Measurements from ENCODE around the gene PDIA5.

The PDIA5 gene

DNA sequence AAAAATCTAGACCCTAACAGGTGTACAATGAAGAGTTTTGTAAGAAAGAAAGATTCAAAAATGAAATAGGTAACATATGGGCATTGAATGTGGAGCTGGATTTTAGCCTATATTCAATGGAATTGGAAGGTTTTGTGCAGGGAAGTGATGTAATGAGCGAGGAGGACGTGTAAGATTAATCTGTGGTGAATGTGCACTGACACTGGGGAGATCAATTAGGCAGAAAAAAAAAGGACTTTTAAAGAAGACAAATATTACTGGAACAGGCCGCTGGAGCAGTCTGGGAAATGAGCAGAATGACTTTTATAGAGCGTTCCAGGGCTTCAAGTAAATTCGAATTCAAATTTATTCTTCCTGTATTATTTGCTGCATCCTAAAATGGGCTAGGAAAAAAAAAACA lies 55.2 kb downstream of the PDIA5 start:
- DNase-seq, result no peak

DNA sequence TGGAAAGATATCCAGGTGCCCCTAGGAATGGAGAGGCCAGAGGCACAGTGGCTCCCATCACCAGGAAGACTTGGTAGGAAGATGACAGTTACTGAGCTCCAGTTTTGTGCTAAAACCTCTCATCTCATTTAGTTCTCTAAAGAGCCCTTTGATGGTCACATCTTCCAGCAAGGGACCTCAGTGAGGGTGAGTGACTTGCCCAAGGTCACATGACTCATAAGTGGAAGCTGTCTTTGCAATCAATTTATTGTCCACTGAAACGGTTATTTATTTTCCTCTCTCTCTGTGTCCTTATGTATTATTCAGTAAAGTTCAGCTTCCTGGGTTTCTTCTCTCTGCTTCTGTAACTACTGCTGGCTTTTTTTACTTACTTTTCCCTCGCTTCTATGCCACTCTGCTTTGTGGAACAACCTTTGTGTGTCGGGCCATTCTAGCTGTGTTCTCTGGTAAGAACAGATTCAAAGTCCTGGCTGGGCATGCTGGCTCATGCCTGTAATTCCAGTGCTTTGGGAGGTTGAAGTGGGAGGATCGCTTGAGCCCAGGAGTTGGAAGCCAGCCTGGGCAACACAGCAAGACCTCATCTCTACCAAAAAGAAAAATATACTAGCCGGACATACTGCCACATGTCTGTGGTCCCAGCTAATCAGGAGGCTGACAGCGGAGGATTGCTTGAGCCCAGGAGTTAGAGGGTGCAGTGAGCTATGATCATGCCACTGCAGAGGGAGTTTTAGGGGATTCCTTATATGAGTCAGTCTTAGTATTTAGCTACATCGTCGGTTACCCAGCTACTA lies 55.9 kb downstream of the PDIA5 start:
- no peak for DNase-seq

DNA sequence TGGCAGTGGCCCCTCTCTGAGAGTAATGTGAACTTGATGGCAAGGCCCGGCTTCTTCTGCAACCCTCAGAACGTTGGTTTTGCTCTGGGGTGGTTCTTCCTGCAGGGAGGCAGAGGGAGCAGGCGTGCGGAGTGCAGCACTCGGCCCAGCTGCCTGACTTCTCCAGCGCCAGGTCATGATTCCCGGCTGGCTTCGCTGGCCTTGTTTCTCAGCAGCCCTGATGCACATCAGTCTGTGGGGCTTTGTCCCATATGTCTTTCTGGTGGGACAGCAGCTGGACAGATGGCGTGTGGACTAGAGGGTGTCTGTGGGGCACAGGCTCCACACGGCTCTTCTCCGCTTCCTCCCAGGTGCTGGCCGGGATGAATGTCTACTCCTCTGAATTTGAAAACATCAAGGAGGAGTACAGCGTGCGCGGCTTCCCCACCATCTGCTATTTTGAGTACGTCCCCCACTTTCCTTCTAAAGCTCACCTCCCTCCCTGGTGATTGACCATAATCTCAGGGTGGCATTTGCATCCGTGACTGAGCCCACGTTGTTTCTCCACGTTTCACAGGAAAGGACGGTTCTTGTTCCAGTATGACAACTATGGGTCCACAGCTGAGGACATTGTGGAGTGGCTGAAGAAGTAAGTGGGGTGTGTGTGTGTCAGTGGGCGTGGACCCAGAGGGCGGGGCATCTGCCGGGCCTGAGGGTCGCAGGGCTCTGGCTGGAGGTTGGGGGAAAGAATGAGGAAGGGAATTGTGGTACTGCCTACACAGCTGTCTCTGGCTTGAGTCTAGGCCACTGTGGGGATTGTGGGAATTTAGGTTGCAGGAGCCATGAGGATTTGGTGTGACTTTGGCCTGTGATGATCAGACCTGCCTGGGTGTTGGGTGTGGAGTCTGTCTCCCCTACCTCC lies 57.1 kb downstream of the PDIA5 start:
- DNase-seq, result no peak

DNA sequence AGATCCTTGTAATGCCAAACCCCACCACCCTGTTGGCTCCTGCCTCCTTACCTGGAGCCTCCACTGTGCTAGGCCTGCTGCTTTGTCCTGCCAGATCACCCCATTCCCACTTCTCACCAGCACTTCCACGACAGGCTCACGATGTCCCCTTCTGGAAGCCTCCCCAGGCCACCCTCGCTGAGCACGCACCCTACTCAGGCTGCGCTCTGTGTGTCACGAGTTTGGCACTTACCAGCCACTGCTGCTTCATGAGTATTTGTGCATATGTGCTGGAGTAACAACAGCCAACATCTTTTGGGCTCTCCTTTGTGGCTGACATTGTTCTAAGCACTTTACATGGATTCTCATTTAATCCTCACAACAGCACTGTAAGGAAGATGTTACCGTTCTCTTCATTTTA lies 58.1 kb downstream of the PDIA5 start:
- no peak for DNase-seq

DNA sequence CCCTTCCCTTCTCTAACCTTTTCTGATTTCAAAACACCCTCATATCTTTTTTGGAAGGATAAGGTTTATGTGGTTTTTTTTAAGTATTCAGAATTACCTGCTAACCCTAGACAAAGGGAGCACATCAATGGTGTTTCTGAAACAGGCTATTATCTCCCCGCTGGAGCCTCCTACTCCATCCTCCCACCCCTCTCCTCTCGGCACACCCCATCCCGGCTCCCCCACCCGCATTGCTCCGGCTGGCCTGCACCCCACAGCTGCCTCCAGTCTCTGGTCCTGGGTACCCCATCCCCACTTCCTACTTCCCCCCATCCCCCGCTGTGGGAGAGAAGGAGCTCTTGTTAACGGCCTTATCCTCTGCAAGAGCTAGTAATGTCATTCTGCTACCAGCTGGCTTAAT lies 59.2 kb downstream of the PDIA5 start:
- DNase-seq, result no peak

DNA sequence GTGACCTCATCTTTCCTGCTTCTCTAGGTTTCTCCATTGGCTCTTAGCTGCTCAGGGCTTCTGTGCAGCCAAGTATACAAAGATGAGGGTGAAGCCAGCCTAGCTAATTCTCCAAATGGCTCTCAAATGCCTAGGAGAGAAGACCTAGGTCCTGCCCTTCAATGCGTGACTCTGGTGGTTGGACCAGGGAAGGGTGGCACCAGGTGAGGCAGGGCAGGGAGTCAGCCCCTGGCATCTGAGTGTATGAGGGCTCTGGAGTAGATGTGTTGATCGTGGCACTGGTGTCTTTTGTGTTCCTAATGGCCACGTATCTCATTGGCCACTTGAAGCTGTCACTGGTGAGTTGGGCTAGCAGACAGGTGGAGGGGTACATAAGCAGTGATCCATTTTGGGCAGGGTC lies 59.8 kb downstream of the PDIA5 start:
- no peak for DNase-seq

DNA sequence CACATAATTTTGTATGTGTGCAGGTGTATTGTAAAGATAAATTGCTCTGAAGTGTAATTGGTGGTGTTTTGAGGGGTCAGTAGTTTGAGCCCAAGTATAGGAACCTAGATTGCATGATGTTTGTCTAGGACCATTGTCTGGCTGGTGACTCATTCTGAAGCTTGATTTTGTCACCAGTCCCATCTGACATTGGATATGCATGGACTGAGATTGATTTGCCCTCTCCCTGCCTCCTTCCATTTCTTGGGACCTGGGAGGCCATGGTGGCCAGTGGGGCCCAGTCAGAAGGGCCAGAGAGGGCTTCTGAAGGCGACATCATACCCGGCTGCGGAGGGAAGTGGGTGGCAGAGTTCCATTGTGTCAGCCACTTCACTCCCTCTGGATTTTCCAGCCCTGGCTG lies 62.3 kb downstream of the PDIA5 start:
- DNase-seq, result no peak

DNA sequence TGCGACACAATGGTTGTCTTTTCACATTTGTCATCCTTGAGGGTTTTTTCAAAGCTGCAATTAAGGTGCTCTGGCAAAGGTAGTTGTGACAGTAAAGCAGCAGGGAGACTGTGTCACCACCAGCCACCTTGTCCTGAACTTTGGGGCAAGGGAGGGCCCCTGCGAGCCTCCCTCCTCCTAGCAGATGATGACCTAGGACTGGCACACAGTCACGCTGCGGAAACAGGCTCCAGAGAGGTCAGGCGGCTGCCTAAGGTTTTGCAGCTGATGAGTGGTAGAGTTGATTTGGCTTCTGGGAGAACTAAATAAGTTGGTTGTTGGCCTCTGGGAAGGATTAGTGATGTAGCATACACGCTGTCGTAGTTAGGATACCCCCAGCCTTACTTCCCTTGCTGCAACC lies 62.7 kb downstream of the PDIA5 start:
- DNase-seq, result no peak

DNA sequence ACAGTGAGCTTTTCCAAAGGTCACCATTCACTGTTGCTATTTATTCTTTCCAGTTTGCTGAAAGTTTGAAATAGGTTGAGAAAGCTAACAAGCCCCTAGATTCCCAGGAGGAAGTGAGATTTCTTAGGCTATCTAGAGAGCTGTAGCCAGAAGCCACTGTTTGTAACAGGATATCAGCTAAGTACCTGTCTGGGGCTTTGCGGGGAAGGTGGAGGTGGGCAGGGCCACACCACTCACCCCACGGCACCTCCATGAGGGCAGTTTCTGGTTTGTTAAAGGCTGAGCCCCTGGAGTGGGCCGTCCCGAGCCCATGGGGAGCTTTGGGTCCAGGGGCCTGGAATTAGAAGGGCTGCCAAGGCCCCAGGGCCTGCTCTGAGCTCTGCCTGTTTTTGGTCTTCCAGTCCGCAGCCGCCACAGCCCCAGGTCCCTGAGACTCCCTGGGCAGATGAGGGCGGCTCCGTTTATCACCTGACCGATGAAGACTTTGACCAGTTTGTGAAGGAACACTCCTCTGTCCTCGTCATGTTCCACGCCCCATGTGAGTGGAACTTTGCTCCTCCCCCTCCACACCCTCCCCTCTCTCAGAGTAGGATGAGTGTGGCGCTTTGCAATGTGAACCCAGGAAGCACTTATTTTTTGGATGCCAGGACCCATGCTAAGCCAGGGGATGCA lies 63.4 kb downstream of the PDIA5 start:
- DNase-seq, result no peak

DNA sequence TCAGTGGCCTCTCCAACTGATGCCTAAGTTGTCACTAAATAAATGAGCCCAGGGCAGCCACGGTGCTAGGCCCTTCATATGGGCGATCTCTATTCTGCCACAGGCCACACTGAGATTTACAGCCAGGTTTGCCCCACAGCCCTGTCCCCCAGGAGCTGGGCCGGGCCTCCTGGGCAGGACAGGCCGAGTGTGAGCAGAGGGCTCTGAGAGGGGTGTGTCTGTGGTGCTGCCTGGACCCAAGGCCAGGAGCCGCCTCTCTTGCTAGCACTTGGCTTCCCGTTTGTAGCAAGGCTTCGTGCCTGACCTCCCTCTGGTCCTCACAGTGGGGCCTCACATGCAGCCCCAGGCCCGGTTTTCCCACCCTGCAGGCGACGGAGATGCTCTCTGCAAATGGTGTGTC lies 67.8 kb downstream of the PDIA5 start:
- DNase-seq, result no peak

DNA sequence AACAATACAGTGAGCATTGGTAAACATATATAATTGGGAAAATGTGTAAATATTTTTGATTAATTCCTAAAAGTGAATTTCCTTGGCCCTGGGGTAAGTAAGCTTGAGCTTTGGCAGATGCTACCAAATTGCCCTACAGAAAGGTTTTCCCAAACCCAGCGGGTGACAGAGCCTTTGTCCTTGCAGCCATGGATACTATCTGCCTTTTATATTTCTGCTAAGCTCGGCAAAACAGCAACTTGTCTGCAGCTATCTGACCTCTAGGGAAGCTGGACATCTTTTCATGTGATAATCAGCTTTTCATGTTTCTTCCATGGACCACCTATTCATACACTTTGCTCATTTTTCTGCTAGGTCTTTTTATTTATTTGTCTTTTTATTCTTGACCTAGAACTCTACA lies 70.2 kb downstream of the PDIA5 start:
- DNase-seq, result no peak

DNA sequence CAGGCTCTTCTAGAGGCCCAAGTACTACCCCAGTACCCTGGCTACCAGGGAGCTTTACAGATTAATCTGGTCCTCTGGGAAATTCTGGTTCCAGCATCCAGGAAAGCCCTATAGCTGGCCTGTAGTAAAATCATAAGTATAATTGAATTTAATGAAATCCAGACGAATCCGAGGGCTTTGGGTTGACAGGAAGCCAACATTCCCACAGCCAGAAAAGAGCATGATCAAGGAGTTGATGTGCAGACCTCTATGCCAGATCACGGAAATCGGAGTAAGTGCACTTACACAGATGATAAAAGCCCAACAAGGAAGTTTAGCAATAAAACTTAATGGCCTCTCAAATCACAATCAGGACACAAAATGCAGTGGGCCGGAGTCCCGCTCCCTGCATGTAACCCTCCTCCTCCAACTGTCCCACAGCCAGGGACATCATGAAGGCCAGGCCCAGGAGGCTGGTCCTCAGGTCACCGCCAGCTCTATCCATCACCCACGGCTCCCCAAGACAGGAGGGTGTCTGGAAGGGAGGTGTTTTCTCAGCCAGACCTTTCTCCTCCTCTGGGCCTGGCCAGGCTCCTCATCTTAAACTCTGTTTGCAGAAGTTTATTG lies 72.1 kb downstream of the PDIA5 start:
- DNase-seq, result no peak

DNA sequence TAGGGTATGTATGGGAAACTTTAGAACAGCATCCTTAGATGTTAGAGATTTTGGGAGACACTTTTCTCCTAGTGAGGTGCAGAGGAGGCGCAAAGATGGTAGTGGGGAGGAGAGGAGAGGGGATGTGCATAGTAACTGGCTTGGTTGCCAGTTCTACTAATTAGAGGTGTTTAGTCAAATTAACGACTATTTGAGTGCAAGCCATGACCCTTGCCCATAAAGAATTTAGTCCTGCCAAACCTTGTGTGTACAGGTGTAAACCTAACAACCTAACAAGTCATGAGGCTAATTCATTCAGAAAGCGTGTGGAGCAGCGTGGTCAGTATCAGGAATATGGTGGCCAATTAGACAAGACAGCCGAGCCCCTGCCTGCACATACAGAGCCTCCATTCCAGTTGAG lies 72.7 kb downstream of the PDIA5 start:
- DNase-seq, result no peak

DNA sequence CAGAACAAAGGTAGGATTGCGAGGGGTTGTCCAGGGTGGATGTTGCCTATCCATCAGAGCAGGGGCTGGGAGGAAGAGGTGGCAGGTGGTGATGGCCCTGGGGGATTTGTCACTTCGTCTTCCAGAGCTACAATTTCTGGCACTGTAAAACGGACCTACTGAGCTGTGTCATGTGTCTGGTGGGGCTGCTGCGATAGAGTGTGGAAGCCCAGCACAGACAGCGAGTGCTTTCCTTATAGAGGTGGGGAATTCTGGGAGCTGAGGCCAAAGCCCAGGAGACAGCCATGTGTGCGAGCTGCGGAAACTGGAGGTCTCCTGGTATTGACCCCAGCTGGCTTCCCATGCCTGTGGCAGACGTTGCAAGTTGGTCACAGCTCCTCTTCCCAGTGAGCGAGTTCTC lies 73.7 kb downstream of the PDIA5 start:
- no peak for DNase-seq

DNA sequence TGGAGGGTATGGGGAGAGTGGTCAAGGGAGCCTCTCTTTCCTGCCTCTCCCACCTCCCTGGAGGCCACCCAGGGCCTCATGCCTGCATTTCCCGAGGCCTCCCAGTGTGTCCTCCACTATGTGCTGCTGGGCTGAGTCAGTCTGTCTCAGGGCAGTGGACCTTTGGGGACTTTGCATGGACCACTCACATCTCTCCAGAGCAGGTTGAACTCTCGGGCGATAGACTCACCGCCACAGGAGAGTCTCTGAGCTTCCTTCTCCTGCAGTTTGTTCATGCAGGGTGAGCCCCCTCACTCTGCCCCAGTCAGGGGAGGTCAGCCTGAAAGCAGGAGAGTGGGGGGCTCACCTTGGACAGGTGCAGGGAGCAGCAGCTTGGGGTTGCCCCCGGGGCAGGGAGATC lies 74.5 kb downstream of the PDIA5 start:
- DNase-seq, result no peak

DNA sequence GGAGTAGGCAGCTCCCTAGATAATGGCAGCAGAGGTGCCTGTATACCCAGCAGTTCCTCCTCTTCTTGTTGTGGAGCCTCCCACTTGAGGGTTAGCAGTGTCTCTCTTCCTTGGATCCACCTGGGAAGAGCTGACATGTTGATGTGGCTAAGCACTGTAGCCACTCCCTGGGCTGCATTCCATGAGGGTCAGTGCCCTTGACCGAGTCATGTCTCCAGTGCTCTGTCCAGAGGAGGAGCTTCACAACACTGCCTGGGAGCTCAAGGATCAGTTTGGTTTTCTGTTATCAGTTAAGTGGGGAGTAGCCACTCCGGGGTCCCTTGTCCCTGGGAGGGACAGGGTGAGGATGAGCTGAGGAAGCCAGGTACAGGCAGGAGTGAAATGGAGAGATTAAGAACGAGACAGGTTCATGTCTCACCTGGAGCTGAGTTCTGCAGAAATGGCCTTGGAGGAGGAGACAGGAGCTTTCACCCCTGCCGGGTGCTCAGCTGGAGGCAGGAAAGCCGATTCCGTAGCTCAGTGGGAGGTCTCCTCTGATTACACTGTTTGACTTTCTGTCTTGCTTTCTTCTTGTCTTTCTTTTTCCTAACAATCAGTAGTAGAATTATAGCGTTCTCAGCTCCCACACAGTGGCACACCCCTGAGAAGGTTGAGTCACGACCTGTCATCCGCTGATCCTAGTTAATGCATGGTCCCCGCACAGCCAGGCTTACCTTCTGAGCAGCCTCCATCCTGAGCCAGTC lies 77.0 kb downstream of the PDIA5 start:
- no peak for DNase-seq

DNA sequence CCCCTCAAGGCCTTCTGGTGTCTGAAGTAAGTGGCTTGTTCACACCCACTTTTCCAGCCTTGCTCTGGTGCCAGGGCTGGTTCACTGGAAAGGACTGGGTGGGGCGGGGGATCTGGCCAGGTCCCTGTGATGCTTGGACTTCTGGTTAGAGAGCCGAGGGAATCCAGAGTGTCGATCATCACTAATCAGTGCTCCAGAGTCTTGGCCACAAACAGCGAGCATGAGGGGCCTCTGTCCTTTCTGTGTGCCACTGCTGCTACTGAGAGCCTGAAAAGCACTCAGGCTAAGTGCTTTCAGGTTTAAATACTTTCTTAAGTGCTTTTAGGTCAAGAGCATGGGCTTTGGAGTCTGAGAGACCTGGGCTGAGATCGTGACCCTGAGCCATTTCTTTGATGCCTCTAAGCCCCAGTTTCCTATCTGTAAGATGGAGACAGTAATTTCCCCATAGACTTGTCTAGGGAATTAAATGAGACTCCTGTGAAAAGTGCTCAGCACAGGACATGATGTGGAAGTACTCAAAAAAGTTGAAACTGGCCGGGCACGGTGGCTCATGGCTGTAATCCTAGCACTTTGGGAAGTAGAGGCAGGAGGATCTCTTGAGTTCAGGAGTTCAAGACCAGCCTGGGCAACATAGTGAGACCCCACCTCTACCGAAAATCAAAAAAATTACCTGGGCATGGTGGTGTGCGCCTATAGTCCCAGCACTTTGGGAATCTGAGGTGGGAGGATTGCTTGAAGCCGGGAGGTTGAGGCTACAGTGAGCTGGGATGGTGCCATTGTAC lies 81.1 kb downstream of the PDIA5 start:
- DNase-seq, result no peak

DNA sequence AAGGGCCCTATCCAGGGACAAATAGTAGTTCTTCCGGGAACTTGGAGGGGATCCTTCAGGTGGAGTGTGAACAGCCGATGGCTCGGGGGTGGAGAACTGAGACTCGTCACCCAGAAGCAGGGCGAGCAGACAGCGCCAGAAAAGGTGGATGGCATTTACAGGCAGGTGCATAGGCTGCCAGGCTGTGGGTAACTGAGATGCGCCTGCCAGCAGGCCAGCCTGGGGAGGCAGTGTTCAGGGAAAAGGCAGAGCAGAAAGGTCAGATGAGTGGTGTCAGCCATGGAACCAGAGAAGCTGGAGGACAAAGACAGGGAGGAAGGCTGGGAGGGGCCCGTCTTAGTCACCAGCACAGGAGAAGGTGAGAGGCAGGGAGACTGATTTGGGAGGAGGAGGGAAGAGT lies 81.9 kb downstream of the PDIA5 start:
- DNase-seq, result no peak

DNA sequence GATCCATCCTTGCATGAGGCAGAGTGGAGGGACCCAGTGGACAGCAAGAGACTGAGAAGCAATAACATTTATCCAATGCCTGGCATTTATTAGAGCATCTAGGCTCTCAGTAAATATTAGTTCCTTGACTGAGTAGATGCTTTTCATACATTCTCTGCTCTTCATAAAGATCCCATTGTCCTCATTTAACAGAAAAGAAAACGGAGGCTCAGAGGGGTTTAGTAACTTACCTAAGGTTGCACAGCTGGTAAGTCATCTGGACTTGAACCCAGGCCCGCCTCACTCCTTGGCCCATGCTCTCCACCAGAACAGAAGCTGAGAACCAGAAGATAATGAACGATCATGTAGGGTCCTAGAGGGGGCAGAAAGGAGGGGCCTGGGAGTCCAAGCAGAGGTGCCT lies 82.7 kb downstream of the PDIA5 start:
- DNase-seq, result no peak

DNA sequence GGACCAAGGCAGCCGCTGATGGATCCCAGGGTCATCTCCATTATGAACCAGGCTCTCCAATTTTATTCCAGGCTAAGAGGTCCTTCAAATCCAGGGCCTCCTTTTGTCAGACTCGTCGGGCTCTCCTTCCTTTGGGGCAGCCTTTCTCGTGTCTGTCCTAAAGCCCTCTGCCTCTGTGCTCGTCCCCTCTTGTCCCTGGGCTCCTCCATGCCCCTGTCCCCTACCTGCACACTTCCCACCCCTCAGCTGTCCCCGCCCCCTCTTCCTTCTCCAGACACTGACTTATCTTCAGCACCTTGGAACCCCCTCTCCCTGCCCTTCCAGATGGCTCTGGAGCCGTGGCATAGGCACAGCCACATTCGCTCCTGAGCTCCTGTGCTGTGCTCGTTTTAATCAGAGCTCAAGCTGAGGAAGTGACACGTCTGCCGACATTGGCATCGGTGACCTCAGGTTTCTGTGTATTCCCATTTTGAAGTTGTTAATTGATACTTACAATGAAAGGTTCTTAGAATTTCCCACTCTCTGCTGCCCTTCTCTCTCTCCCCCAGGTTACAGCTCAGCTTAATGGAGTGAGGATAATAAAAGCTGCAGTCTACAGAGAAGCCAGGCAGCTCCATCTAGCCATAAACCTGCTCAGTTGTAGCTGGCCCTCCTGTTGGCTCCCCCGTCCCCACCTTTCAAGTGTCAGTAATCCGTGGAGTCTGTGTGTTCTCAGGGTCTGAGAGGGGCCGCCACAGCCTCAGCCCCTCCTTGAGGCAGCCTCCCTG lies 83.8 kb downstream of the PDIA5 start:
- DNase-seq, result no peak

DNA sequence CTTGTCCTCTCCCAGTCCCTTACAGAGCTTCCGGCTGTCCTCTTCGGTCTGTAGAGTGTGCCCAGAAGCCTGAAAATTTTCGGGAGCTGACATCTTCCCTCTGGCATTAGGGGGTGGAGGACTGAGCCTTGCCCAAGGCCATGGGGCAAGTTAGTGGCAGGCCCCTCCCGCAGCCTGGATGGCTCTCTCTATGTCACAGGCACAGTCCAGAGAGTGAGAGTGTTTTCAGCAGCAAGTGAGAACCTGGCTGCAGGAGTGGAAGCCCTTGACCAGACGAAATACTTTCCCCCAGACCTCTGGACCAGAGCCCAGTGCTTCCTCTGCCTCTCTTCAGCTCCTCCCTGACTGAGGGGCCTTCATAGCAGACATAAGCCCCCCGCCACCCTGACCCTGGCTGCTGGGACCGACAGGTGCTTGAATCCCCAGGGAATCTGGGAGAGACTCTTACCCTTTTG lies 84.5 kb downstream of the PDIA5 start:
- DNase-seq, result no peak
